ENCODE measurements around the gene ZFHX3. TPM values are rescaled to one million over a fixed set of nuclear protein-coding genes. Genes with fewer than 3 reads are reported as not detected.
A peak's percentile ranks its signal among the peaks of the same experiment; 100 is the strongest.

The ZFHX3 gene
- total RNA-seq, 1 experiment from 2014 or later = 3.0 TPM

- no peak for DNase-seq (ENCODE audit: low read depth)
Measured at GRCh38 chr16:72910381-72910780, 137.5 kb downstream of the ZFHX3 start.

GRCh38 chr16:72909196-72909595 is 138.7 kb downstream of the ZFHX3 start:
- DNase-seq (ENCODE audit: low read depth) = no peak

- DNase-seq (ENCODE audit: low read depth) = no peak
Measured at GRCh38 chr16:72908362-72909167, 139.4 kb downstream of the ZFHX3 start.

GRCh38 chr16:72905581-72905980 is 142.3 kb downstream of the ZFHX3 start:
- DNase-seq (ENCODE audit: low read depth) = peak; percentile 83

- DNase-seq (ENCODE audit: low read depth) = no peak
Measured at GRCh38 chr16:72903176-72903575, 144.8 kb downstream of the ZFHX3 start.

- no peak for DNase-seq (ENCODE audit: low read depth)
Measured at GRCh38 chr16:72902206-72902605, 145.7 kb downstream of the ZFHX3 start.

GRCh38 chr16:72901000-72901627 is 146.8 kb downstream of the ZFHX3 start:
- DNase-seq (ENCODE audit: low read depth) = no peak

GRCh38 chr16:72898216-72898825 is 149.6 kb downstream of the ZFHX3 start:
- DNase-seq (ENCODE audit: low read depth) = no peak

GRCh38 chr16:72897707-72898106 is 150.2 kb downstream of the ZFHX3 start:
- DNase-seq (ENCODE audit: low read depth) = no peak

GRCh38 chr16:72896485-72897118 is 151.3 kb downstream of the ZFHX3 start:
- DNase-seq (ENCODE audit: low read depth) = no peak

- no peak for DNase-seq (ENCODE audit: low read depth)
Measured at GRCh38 chr16:72895951-72896350, 152.0 kb downstream of the ZFHX3 start.

GRCh38 chr16:72894293-72895151 is 153.4 kb downstream of the ZFHX3 start:
- no peak for DNase-seq (ENCODE audit: low read depth)

- no peak for DNase-seq (ENCODE audit: low read depth)
Measured at GRCh38 chr16:72891291-72892227, 156.4 kb downstream of the ZFHX3 start.

- DNase-seq (ENCODE audit: low read depth) = no peak
Measured at GRCh38 chr16:72890587-72890986, 157.3 kb downstream of the ZFHX3 start.

GRCh38 chr16:72889616-72890582 is 158.0 kb downstream of the ZFHX3 start:
- no peak for DNase-seq (ENCODE audit: low read depth)

GRCh38 chr16:72887537-72887936 is 160.4 kb downstream of the ZFHX3 start:
- DNase-seq (ENCODE audit: low read depth) = no peak

GRCh38 chr16:72886346-72886974 is 161.5 kb downstream of the ZFHX3 start:
- no peak for DNase-seq (ENCODE audit: low read depth)

- DNase-seq (ENCODE audit: low read depth) = no peak
Measured at GRCh38 chr16:72884573-72884972, 163.4 kb downstream of the ZFHX3 start.

Measured in HT1080 (cell line).